C4-2B (cell line): ENCODE measurements around the gene TBKBP1.

Source experiments
- H3K27ac ChIP-seq: fragments of 450-650 bp; 2 replicates; pipeline ENCODE4 v1.5.1; 2017
- CTCF ChIP-seq: fragments of 450-650 bp; conservative IDR thresholded peaks from 2 replicates; pipeline ENCODE4 v1.5.1; 2017; ENCODE audit warnings: mild to moderate bottlenecking
- ZFX ChIP-seq: fragments of 450-650 bp; IDR thresholded peaks from 2 replicates; pipeline ENCODE4 v1.6.1; 2017

TBKBP1 gene

GRCh38 chr17:47725446-47726111 lies 31.6 kb downstream of the TBKBP1 start:
- H3K27ac ChIP-seq = no peak overlapping the region
- TF ChIP-seq ZFX = no peak
- TF ChIP-seq CTCF = no peak; the same call in 1 of the 2 replicates

- TF ChIP-seq CTCF (no peak), ZFX (no peak)
- H3K27ac ChIP-seq = no peak overlapping the region
Measured at GRCh38 chr17:47726796-47727703, 33.1 kb downstream of the TBKBP1 start.

GRCh38 chr17:47727704-47728036 lies 33.7 kb downstream of the TBKBP1 start:
- no peak for TF ChIP-seq ZFX
- TF ChIP-seq CTCF = no peak
- no peak overlapping the region for H3K27ac ChIP-seq

- H3K27ac ChIP-seq = no peak overlapping the region
- TF ChIP-seq ZFX (no peak), CTCF (no peak)
Measured at GRCh38 chr17:47728214-47728877, 34.4 kb downstream of the TBKBP1 start.

- no peak overlapping the region for H3K27ac ChIP-seq
- no peak for TF ChIP-seq CTCF
- no peak for TF ChIP-seq ZFX
Measured at GRCh38 chr17:47729476-47729875, 35.5 kb downstream of the TBKBP1 start.

- H3K27ac ChIP-seq = no peak overlapping the region
- no peak for TF ChIP-seq CTCF
- TF ChIP-seq ZFX = no peak
Measured at GRCh38 chr17:47730681-47731080, 36.7 kb downstream of the TBKBP1 start.

GRCh38 chr17:47731396-47731795 lies 37.4 kb downstream of the TBKBP1 start:
- H3K27ac ChIP-seq = no peak overlapping the region
- TF ChIP-seq CTCF = no peak
- no peak for TF ChIP-seq ZFX
